Transverse colon (tissue), 4 donors: ENCODE data around the gene EMILIN2.

Experiments used
- EP300 ChIP-seq: sonication (generic); formaldehyde crosslinking; IDR thresholded peaks from one replicate; pipeline ENCODE4 v1.6.1; 2017; ENCODE audit warnings: antibody characterized with exemption, low read depth
- POLR2A ChIP-seq: fragments of 450-650 bp; IDR thresholded peaks from one replicate; pipeline ENCODE4 v1.6.1; 2016; ENCODE audit warnings: antibody characterized with exemption, mild to moderate bottlenecking, moderate library complexity
- POLR2AphosphoS5 ChIP-seq, 3 donors: sonication (generic); formaldehyde crosslinking; IDR thresholded peaks; one replicate each; pipeline ENCODE4 v1.6.1; 2016; ENCODE audit warnings: antibody characterized with exemption in 3 of 3
- TF ChIP-seq, protein P1 (sequence below), 5 experiments: fragments of 200-600 bp in 3 of 5; fragments of 450-650 bp in 2 of 5; sonication (generic) in 3 of 5; IDR thresholded peaks; 1 replicate in 2 of 5; 2 replicates in 3 of 5; pipeline ENCODE4 v1.5.1; 2016 to 2017; ENCODE audit warnings: antibody characterized with exemption in 5 of 5, inconsistent platforms in 3 of 5, mild to moderate bottlenecking in 2 of 5, moderate library complexity in 1 of 5

DNA sequence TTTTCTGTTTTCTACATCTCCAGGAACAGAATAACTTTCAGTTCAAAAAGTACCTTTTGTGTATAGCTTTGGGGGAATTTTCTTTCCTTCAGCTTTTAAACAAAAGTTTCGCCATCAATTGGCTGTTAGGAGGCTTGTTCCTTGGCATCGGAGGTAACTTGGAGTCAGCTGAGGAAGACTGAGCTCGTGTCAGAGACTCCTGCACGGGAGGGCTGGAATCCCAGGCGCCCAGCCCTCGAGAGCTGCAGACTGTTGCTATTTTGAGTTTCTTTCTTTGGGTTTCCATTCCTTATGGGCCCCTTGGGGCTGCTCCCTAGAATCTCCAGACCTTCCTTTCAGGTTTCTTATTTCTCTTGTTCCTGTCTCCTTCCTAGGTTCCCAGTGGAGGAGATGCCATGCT is 8.1 kb downstream of the EMILIN2 start:
- TF ChIP-seq POLR2A, result no peak
- no peak for TF ChIP-seq POLR2AphosphoS5 (IDR thresholded peaks at IDR 0.05)
- TF ChIP-seq, protein P1, sequence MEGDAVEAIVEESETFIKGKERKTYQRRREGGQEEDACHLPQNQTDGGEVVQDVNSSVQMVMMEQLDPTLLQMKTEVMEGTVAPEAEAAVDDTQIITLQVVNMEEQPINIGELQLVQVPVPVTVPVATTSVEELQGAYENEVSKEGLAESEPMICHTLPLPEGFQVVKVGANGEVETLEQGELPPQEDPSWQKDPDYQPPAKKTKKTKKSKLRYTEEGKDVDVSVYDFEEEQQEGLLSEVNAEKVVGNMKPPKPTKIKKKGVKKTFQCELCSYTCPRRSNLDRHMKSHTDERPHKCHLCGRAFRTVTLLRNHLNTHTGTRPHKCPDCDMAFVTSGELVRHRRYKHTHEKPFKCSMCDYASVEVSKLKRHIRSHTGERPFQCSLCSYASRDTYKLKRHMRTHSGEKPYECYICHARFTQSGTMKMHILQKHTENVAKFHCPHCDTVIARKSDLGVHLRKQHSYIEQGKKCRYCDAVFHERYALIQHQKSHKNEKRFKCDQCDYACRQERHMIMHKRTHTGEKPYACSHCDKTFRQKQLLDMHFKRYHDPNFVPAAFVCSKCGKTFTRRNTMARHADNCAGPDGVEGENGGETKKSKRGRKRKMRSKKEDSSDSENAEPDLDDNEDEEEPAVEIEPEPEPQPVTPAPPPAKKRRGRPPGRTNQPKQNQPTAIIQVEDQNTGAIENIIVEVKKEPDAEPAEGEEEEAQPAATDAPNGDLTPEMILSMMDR (IDR thresholded peaks at IDR 0.05), result no peak
- no peak for TF ChIP-seq EP300
